Measurements from ENCODE around the gene CCNQ.

Gene CCNQ

DNA sequence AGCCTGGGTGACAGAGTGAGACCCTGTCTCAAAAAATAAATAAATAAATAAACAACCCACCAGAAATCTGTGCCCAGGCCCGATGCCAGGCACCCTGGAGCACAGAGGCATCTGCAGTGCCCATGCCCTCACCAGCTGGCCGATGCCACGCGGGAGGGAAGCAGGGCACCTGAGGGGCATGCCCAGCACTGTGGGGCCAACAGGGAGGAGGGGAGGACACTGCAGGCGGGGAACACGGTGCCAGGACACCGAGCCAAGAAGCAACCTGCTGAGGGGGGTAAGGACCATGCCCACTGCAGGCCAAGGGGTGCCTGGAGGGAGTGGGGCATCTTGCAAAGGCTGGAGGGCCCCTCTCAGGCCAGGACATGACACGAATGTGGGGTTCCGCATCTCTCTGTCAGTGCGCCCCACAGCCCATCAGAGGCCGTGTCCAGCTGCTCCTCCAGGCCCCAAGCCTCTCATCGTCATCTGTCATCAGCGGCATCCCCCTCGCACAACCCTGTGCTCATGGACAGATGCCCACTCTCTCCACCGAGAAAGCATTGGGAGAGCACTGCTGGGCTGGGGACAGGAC is 34.8 kb upstream of the CCNQ start:
- H3K4me2 ChIP-seq (ENCODE audit: low read length), result no peak overlapping the region
- no peaks in the 10 kb centered on the region for H3K27me3 ChIP-seq (ENCODE audit: control insufficient read depth, insufficient read depth, low read length)
- no peaks in the 10 kb centered on the region for H3K4me1 ChIP-seq
- H3K4me3 ChIP-seq (ENCODE audit: low read depth, low read length), result no peak overlapping the region
- H3K27ac ChIP-seq, result no peak overlapping the region
- H2AFZ ChIP-seq, result no peak overlapping the region
- no peaks in the 10 kb centered on the region for H3K36me3 ChIP-seq (ENCODE audit: control insufficient read depth, insufficient read depth, low read length)
- no peak overlapping the region for H3K9ac ChIP-seq
- no peaks in the 10 kb centered on the region for H3K79me2 ChIP-seq
- no peaks in the 10 kb centered on the region for H3K9me3 ChIP-seq (ENCODE audit: control insufficient read depth, low read length)
- no peak for TF ChIP-seq CTCF (IDR thresholded peaks at IDR 0.05)

DNA sequence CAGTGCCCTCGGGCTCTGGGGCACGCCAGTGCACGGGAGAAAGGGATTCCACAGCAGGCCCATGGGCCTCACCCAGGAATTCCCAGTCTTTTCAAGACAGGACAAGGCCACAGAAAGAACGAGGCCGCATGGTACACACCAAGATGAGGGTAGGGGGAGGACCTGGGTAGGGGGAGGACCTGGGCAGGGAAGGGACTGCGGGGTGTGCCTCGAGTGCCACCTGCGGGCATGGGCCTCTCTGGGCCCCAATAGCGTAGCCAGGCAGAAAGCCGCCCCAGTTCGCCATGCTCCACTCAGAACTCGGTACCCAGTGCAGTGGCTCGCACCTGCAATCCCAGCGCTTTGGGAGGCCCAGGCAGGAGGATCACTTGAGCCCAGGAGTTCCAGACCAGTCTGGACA is 34.1 kb upstream of the CCNQ start:
- H3K36me3 ChIP-seq (ENCODE audit: control insufficient read depth, insufficient read depth, low read length), result no peaks in the 10 kb centered on the region
- H3K27ac ChIP-seq, result no peak overlapping the region
- no peak overlapping the region for H3K4me2 ChIP-seq (ENCODE audit: low read length)
- no peaks in the 10 kb centered on the region for H3K4me1 ChIP-seq
- H2AFZ ChIP-seq, result no peak overlapping the region
- no peak overlapping the region for H3K4me3 ChIP-seq (ENCODE audit: low read depth, low read length)
- H3K79me2 ChIP-seq, result no peaks in the 10 kb centered on the region
- TF ChIP-seq CTCF (IDR thresholded peaks at IDR 0.05), result no peak
- no peak overlapping the region for H3K9ac ChIP-seq
- H3K9me3 ChIP-seq (ENCODE audit: control insufficient read depth, low read length), result no peaks in the 10 kb centered on the region
- no peaks in the 10 kb centered on the region for H3K27me3 ChIP-seq (ENCODE audit: control insufficient read depth, insufficient read depth, low read length)

- no peak overlapping the region for H3K4me3 ChIP-seq (ENCODE audit: low read depth, low read length)
- H3K9ac ChIP-seq, result no peak overlapping the region
- no peak overlapping the region for H2AFZ ChIP-seq
- no peak for TF ChIP-seq CTCF (IDR thresholded peaks at IDR 0.05)
- no peaks in the 10 kb centered on the region for H3K9me3 ChIP-seq (ENCODE audit: control insufficient read depth, low read length)
- no peaks in the 10 kb centered on the region for H3K36me3 ChIP-seq (ENCODE audit: control insufficient read depth, insufficient read depth, low read length)
- no peaks in the 10 kb centered on the region for H3K79me2 ChIP-seq
- no peak overlapping the region for H3K27ac ChIP-seq
- no peaks in the 10 kb centered on the region for H3K4me1 ChIP-seq
- H3K4me2 ChIP-seq (ENCODE audit: low read length), result no peak overlapping the region
- H3K27me3 ChIP-seq (ENCODE audit: control insufficient read depth, insufficient read depth, low read length), result no peaks in the 10 kb centered on the region
Observed at GRCh38 chrX:153632595-153632946, 33.6 kb upstream of the CCNQ start.

DNA sequence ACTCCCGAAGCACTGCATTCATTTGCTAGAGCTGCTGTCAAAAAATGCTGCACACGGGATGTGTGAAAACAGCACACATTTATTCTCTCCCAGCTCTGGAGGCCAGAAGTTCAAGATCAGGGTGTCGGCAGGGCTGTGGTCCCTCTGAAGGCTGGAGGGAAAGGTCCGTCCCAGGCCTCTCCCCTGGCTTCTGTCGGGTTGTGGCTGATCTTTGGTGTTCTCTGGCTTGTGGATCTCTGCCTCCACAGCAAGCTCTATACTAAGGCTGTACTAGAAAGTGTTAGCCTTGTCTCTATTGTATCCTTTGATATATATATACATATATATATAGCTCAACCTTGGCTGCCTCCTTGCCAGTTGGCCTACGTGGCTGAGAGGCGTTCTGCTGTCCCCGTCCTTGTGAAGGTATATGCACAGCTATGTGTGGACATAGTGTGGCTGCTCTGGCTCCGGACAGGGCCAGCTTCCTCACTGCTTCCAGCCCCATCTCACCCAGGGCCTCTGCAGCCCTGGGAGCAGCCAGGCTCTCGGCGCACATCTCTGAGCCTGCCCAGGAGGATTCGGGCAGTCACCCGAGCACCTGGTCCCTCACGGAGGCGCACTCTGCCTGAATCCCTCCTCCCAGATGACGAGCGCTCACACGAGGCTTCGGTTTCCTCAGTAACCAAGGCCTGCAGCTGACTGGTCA is 33.1 kb upstream of the CCNQ start:
- Histone ChIP-seq H3K4me1 (no peaks in the 10 kb centered on the region), H3K4me2 (ENCODE audit: low read length) (no peak overlapping the region), H3K9ac (no peak overlapping the region), H3K79me2 (no peaks in the 10 kb centered on the region), H2AFZ (no peak overlapping the region), H3K9me3 (ENCODE audit: control insufficient read depth, low read length) (no peaks in the 10 kb centered on the region), H3K27me3 (ENCODE audit: control insufficient read depth, insufficient read depth, low read length) (no peaks in the 10 kb centered on the region), H3K27ac (no peak overlapping the region), H3K36me3 (ENCODE audit: control insufficient read depth, insufficient read depth, low read length) (no peaks in the 10 kb centered on the region), H3K4me3 (ENCODE audit: low read depth, low read length) (no peak overlapping the region)
- no peak for TF ChIP-seq CTCF (IDR thresholded peaks at IDR 0.05)

DNA sequence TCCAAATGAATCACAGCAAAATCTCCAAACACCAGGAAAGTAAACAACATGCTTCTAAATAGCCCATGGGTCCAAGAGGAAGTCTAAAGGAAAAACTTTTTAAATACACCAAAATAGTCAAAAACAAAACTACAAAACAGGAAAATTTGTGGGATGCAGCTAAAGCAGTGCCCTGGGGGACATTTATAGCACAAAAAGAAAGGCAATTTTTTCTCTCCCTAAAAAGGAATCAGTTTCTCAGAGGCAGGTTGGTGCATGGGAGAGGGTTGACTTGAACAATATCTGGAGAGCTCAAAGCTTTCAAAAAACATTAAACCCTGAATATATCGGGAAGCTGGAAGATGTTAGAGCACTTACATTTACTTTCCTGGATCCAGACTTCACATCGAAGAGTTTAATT is 32.4 kb upstream of the CCNQ start:
- no peak overlapping the region for H3K9ac ChIP-seq
- H3K4me1 ChIP-seq, result no peaks in the 10 kb centered on the region
- H3K27ac ChIP-seq, result no peak overlapping the region
- H3K36me3 ChIP-seq (ENCODE audit: control insufficient read depth, insufficient read depth, low read length), result no peaks in the 10 kb centered on the region
- H3K27me3 ChIP-seq (ENCODE audit: control insufficient read depth, insufficient read depth, low read length), result no peaks in the 10 kb centered on the region
- H3K79me2 ChIP-seq, result no peaks in the 10 kb centered on the region
- TF ChIP-seq CTCF (IDR thresholded peaks at IDR 0.05), result no peak
- no peaks in the 10 kb centered on the region for H3K9me3 ChIP-seq (ENCODE audit: control insufficient read depth, low read length)
- no peak overlapping the region for H3K4me2 ChIP-seq (ENCODE audit: low read length)
- H3K4me3 ChIP-seq (ENCODE audit: low read depth, low read length), result no peak overlapping the region
- no peak overlapping the region for H2AFZ ChIP-seq
